Activated CD8-positive, alpha-beta memory T cell treated with anti-CD3 and anti-CD28 coated beads, Interleukin-2, amount 10 ng/mL, durations not matched to agents 7 days and 5 days (primary cell): ENCODE data around the gene BACH2. TPM values are rescaled to one million over a fixed set of nuclear protein-coding genes. Genes with fewer than 3 reads are reported as not detected.

Source experiments
- ATAC-seq: fragments of 150-1000 bp; cut with Tn5 transposase; one replicate; pipeline ENCODE4 v1.10.0; 2021; ENCODE audit warnings: moderate library complexity
- CTCF ChIA-PET: fragments of 350-600 bp; sonication (Branson Sonifier 250); formaldehyde crosslinking; loops from one replicate; lab custom pipeline; 2021; ENCODE audit warnings: antibody characterized with exemption; lab: Charles Lee
- DNase-seq: peaks from one replicate; pipeline ENCODE4 v3.0.0-alpha.2; 2020
- H3K27ac Mint-ChIP-seq: one replicate; pipeline ENCODE4 v1.8.0; 2021; ENCODE audit warnings: mild to moderate bottlenecking, mixed read lengths
- H3K27me3 Mint-ChIP-seq: one replicate; pipeline ENCODE4 v1.8.0; 2021; ENCODE audit warnings: mixed read lengths
- H3K36me3 Mint-ChIP-seq: one replicate; pipeline ENCODE4 v1.8.0; 2021; ENCODE audit warnings: mild to moderate bottlenecking, mixed read lengths
- H3K4me1 Mint-ChIP-seq: one replicate; pipeline ENCODE4 v1.8.0; 2021; ENCODE audit warnings: mixed read lengths
- H3K4me3 Mint-ChIP-seq: one replicate; pipeline ENCODE4 v1.8.0; 2021; ENCODE audit warnings: mild to moderate bottlenecking, moderate library complexity, mixed read lengths
- H3K9me3 Mint-ChIP-seq: one replicate; pipeline ENCODE4 v1.8.0; 2022; ENCODE audit warnings: low read depth, mixed read lengths
- total RNA-seq, 2 experiments: library from RNA; stranded (reverse); gene quantifications; one replicate each; pipeline ENCODE4 v1.2.3, GENCODE V29; 2021

BACH2 gene
- total RNA-seq, 2 experiments from 2014 or later = 21.5 to 22.6 TPM

GRCh38 chr6:90295854-90296340, 746 bp downstream of the BACH2 start:
- ATAC-seq (peak; percentile 67), DNase-seq (peak; percentile 81)
- Mint-ChIP-seq H3K4me1 (peaks cover 26% of the 10 kb centered on the region), H3K9me3 (no peaks in the 10 kb centered on the region), H3K27me3 (peaks cover 54% of the 10 kb centered on the region), H3K36me3 (peaks cover 7% of the 10 kb centered on the region), H3K4me3 (peak overlapping the region; percentile 84), H3K27ac (peak overlapping the region; percentile 85)
- CTCF ChIA-PET = interaction anchor here (0.7 to 15.2 kb wide), 13 partner anchors 9 to 355 kb away, joined by 3 to 258 read pairs (median 4); no protein-coding TSS in a partner anchor

GRCh38 chr6:90294989-90295853, 1.4 kb downstream of the BACH2 start:
- no peaks in the 10 kb centered on the region for H3K9me3 Mint-ChIP-seq
- H3K4me1 Mint-ChIP-seq = peaks cover 29% of the 10 kb centered on the region
- ATAC-seq = peak; percentile 50
- H3K36me3 Mint-ChIP-seq = peaks cover 7% of the 10 kb centered on the region
- CTCF ChIA-PET = interaction anchor here (0.7 to 15.2 kb wide), 14 partner anchors 9 to 355 kb away, joined by 3 to 258 read pairs (median 4); no protein-coding TSS in a partner anchor
- peak overlapping the region; percentile 84 for H3K4me3 Mint-ChIP-seq
- peaks cover 55% of the 10 kb centered on the region for H3K27me3 Mint-ChIP-seq
- H3K27ac Mint-ChIP-seq = peak overlapping the region; percentile 85
- peak; percentile 75 for DNase-seq

- Mint-ChIP-seq H3K27ac (peak overlapping the region; percentile 85), H3K4me3 (peak overlapping the region; percentile 84), H3K27me3 (peaks cover 49% of the 10 kb centered on the region), H3K36me3 (peaks cover 7% of the 10 kb centered on the region), H3K4me1 (peaks cover 29% of the 10 kb centered on the region), H3K9me3 (no peaks in the 10 kb centered on the region)
- ATAC-seq = no peak
- CTCF ChIA-PET = interaction anchor here (1.1 to 15.2 kb wide), 4 partner anchors 99 to 354 kb away, joined by 5 to 258 read pairs (median 28); no protein-coding TSS in a partner anchor
- DNase-seq = peak; percentile 66
Observed at GRCh38 chr6:90294614-90294988, 2.0 kb downstream of the BACH2 start.

GRCh38 chr6:90294008-90294511, 2.6 kb downstream of the BACH2 start:
- peak overlapping the region; percentile 85 for H3K27ac Mint-ChIP-seq
- no peaks in the 10 kb centered on the region for H3K9me3 Mint-ChIP-seq
- peaks cover 44% of the 10 kb centered on the region for H3K27me3 Mint-ChIP-seq
- peak overlapping the region; percentile 84 for H3K4me3 Mint-ChIP-seq
- CTCF ChIA-PET = interaction anchor here (1.1 to 15.2 kb wide), 4 partner anchors 99 to 354 kb away, joined by 5 to 258 read pairs (median 28); no protein-coding TSS in a partner anchor
- peaks cover 29% of the 10 kb centered on the region for H3K4me1 Mint-ChIP-seq
- ATAC-seq (no peak), DNase-seq (no peak)
- peaks cover 8% of the 10 kb centered on the region for H3K36me3 Mint-ChIP-seq

- Mint-ChIP-seq H3K27me3 (peaks cover 41% of the 10 kb centered on the region), H3K9me3 (no peaks in the 10 kb centered on the region), H3K4me1 (peaks cover 32% of the 10 kb centered on the region), H3K4me3 (peak overlapping the region; percentile 84), H3K27ac (peak overlapping the region; percentile 85), H3K36me3 (peaks cover 8% of the 10 kb centered on the region)
- CTCF ChIA-PET = interaction anchor here (0.6 to 15.2 kb wide), 7 partner anchors 100 to 357 kb away, joined by 3 to 258 read pairs (median 5); no protein-coding TSS in a partner anchor
- no peak for DNase-seq
- ATAC-seq = no peak
Observed at GRCh38 chr6:90293319-90293953, 3.2 kb downstream of the BACH2 start.

GRCh38 chr6:90291565-90291964, 5.1 kb downstream of the BACH2 start:
- H3K27me3 Mint-ChIP-seq = peaks cover 32% of the 10 kb centered on the region
- H3K4me1 Mint-ChIP-seq = peaks cover 47% of the 10 kb centered on the region
- no peak overlapping the region for H3K27ac Mint-ChIP-seq
- H3K9me3 Mint-ChIP-seq = no peaks in the 10 kb centered on the region
- CTCF ChIA-PET = interaction anchor here (1.1 to 15.2 kb wide), 4 partner anchors 102 to 351 kb away, joined by 4 to 258 read pairs (median 25); no protein-coding TSS in a partner anchor
- ATAC-seq (no peak), DNase-seq (no peak)
- peaks cover 14% of the 10 kb centered on the region for H3K36me3 Mint-ChIP-seq
- no peak overlapping the region for H3K4me3 Mint-ChIP-seq

- Mint-ChIP-seq H3K27me3 (peaks cover 32% of the 10 kb centered on the region), H3K9me3 (no peaks in the 10 kb centered on the region), H3K27ac (no peak overlapping the region), H3K4me3 (no peak overlapping the region), H3K4me1 (peaks cover 52% of the 10 kb centered on the region), H3K36me3 (peaks cover 14% of the 10 kb centered on the region)
- no peak for ATAC-seq
- no peak for DNase-seq
- CTCF ChIA-PET = interaction anchor here (1.1 to 15.2 kb wide), 4 partner anchors 102 to 350 kb away, joined by 4 to 258 read pairs (median 25); no protein-coding TSS in a partner anchor
Observed at GRCh38 chr6:90290811-90291420, 5.7 kb downstream of the BACH2 start.

- DNase-seq = no peak
- no peaks in the 10 kb centered on the region for H3K9me3 Mint-ChIP-seq
- no peak overlapping the region for H3K27ac Mint-ChIP-seq
- H3K27me3 Mint-ChIP-seq = peaks cover 32% of the 10 kb centered on the region
- CTCF ChIA-PET = interaction anchor here (0.9 to 15.2 kb wide), 4 partner anchors 79 to 348 kb away, joined by 3 to 258 read pairs (median 24); no protein-coding TSS in a partner anchor
- no peak for ATAC-seq
- H3K4me1 Mint-ChIP-seq = peaks cover 63% of the 10 kb centered on the region
- H3K36me3 Mint-ChIP-seq = peaks cover 14% of the 10 kb centered on the region
- H3K4me3 Mint-ChIP-seq = no peak overlapping the region
Observed at GRCh38 chr6:90289902-90290301, 6.7 kb downstream of the BACH2 start.

GRCh38 chr6:90288404-90288803, 8.2 kb downstream of the BACH2 start:
- no peak overlapping the region for H3K27ac Mint-ChIP-seq

GRCh38 chr6:90286884-90287488, 9.7 kb downstream of the BACH2 start:
- H3K27ac Mint-ChIP-seq = peak overlapping the region; percentile 93
- DNase-seq (peak; percentile 82), ATAC-seq (peak; percentile 18)
- H3K36me3 Mint-ChIP-seq = peaks cover 19% of the 10 kb centered on the region
- H3K4me3 Mint-ChIP-seq = no peak overlapping the region
- CTCF ChIA-PET = interaction anchor here (0.6 to 15.2 kb wide), 18 partner anchors 9 to 347 kb away, joined by 3 to 258 read pairs (median 4); no protein-coding TSS in a partner anchor
- H3K27me3 Mint-ChIP-seq = peaks cover 10% of the 10 kb centered on the region
- no peaks in the 10 kb centered on the region for H3K9me3 Mint-ChIP-seq
- peaks cover 57% of the 10 kb centered on the region for H3K4me1 Mint-ChIP-seq

More at GRCh38 chr6:90288404-90288803, 8.2 kb downstream of the BACH2 start:
- Mint-ChIP-seq H3K4me1 (peaks cover 59% of the 10 kb centered on the region), H3K27me3 (peaks cover 19% of the 10 kb centered on the region), H3K36me3 (peaks cover 12% of the 10 kb centered on the region), H3K4me3 (no peak overlapping the region), H3K9me3 (no peaks in the 10 kb centered on the region)
- ATAC-seq = no peak
- CTCF ChIA-PET = interaction anchor here (0.7 to 15.2 kb wide), 9 partner anchors 9 to 186 kb away, joined by 3 to 258 read pairs (median 3); no protein-coding TSS in a partner anchor
- DNase-seq = no peak

- ATAC-seq = peak; percentile 69
- peaks cover 16% of the 10 kb centered on the region for H3K36me3 Mint-ChIP-seq
Observed at GRCh38 chr6:90285611-90286381, 10.8 kb downstream of the BACH2 start.

More at GRCh38 chr6:90285611-90286381, 10.8 kb downstream of the BACH2 start:
- CTCF ChIA-PET = interaction anchor here (0.8 to 15.2 kb wide), 18 partner anchors 10 to 346 kb away, joined by 3 to 258 read pairs (median 6); partner anchors contain the start of gene BACH2
- peak overlapping the region; percentile 93 for H3K27ac Mint-ChIP-seq
- peaks cover 10% of the 10 kb centered on the region for H3K27me3 Mint-ChIP-seq
- peak; percentile 86 for DNase-seq
- H3K9me3 Mint-ChIP-seq = no peaks in the 10 kb centered on the region
- peak overlapping the region; percentile 79 for H3K4me3 Mint-ChIP-seq
- H3K4me1 Mint-ChIP-seq = peaks cover 59% of the 10 kb centered on the region
